Stimulated activated CD8-positive, alpha-beta memory T cell treated with anti-CD3 and anti-CD28 coated beads, Interleukin-4, amount 100 ng/mL, for 24 hours (primary cell): ENCODE measurements around the gene MORF4L2.
"Not testable (repeated sequence)": the region's sequence is repeated elsewhere in the genome, so short reads cannot be mapped to it uniquely, and the experiment has no call there.

Experiments used
- DNase-seq: peaks from one replicate; pipeline ENCODE4 v3.0.0-alpha.2; 2020; ENCODE audit warnings: low read depth

Gene MORF4L2

DNA sequence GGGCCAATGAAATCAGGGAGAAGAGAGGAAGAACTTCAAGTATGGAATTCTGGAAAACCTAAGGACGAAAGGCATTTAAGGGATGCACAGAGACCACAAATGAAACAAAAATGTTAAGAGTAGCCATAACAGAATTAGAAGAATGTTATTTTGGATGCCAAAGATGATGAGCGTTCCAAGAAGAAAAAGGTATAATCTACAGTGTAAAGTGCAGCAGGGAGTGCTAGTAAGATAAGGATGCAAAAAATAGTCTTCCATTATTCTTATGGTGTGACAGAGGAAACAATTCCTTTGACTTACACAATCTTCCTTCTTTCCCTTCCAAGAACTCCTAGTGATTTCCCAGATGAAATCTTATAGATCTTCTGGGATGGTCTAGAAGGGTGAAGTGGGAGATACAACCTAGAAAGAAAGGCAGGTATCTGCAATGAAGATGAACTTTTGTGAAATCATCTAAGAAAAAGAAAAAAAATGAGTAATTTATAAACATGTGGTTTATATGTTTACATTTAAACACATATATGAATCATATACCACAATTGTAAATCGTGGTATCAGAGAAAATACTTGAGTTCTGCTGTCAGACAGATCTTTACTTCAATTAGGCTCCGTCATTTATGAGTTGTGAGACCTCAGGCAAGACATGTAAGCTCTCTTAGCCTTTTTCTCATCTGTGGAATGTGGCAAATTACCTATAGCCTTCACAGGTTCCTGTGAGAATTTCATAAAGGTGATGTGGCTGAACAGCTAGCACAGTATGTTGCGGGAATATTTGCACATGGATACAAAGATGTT is 8.1 kb downstream of the MORF4L2 start:
- DNase-seq = no peak

DNA sequence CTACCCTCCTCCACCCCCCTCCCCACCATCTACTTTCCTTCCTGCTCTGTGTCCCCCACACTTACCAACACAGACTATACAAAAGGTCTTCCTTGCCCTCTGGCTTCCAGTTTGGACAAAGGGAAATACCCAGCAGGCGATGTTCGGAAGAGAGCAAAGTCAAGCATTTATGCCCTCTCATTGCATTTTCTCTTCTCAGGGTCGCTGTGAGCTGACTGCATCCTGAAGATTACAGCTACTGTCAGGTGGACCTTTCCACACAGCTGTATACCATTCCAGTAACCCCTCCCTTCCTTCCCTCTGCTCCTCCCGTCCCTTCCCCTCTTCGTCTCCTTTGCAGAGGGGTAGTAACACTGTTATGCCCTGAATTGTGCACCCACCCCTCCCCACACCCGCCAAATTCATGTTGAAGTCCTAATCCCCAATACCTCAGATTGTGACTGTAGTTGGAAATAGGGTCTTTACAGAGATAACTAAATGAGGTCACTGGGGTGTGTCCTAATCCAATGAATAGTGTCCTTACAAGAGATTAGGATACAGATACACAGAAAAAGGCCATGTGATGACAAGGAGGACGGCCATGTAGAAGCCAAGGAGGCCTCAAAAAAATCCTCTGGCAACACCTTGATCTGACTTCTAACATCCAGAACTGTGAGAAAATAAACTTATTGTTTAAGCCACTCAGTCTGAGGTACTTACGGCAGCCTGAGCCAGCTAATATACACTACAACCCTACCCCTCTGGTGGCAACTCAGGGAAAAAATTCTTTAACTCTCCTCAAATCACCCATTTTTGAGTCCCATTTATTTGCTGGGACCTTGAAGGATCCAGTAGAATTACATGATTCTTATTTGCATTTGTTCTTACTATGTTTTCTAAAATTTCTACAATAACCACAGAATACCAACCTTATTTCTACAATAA is 11.7 kb downstream of the MORF4L2 start:
- DNase-seq = no peak

DNA sequence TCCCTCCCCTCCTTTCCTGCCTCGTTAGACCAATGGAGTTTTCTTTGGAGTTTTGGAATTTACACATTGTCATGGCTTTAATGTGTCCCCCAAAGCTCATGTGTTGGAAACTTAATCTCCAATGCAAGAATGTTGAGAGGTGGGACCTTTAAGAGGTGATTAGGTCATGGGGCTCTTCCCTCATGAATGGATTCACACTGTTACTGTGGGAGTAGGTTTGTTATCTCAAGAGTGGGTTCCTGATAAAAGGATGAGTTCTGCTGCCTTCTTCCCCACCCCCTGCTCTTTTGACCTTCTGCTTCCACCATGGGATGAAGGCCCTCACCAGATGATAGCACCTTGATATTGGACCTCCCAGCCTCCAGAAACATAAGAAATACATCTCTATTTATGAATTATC is 16.8 kb downstream of the MORF4L2 start:
- no peak for DNase-seq

DNA sequence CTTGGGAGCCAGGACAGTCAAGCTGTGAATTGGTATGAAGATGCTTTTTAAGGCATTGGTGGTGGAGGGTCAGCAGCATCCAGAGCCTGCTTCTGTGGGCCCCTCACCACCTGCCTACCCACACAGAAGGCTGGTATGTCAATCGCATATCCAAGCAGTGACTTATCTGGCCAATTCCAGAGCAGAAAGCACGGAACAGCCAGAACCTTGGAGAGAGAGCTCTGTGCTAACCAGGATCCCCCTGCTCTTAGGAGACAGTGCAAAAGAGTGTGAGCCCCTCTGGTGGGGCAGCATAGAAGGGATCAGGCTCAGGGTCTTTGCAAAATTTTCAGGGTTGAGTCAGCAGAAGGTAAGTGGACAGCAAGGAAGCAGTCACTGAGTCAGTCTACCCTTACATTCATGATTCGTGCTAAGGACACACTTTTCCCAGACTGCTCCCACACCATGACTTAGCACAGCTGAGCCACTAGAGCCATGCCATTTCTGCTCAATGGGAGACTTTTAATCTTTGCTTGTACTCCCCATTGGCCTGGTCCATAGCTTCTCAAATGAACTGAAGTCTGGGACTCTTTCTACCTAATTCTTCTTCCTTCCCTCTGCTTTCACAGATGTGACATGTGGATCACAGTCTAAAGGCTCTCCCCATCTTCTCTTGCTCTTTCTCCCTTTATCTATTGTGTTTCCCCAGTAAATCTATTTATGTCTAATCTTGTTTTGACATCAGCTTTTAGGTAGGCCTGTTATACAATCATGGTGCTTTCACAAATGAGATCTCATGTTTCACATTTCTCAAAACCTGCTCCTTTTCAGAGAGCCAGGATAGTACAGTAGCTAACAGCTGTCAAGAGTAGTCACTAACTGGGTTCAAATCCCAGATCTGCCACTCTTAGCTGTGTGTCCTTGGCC is 20.0 kb downstream of the MORF4L2 start:
- DNase-seq = no peak

DNA sequence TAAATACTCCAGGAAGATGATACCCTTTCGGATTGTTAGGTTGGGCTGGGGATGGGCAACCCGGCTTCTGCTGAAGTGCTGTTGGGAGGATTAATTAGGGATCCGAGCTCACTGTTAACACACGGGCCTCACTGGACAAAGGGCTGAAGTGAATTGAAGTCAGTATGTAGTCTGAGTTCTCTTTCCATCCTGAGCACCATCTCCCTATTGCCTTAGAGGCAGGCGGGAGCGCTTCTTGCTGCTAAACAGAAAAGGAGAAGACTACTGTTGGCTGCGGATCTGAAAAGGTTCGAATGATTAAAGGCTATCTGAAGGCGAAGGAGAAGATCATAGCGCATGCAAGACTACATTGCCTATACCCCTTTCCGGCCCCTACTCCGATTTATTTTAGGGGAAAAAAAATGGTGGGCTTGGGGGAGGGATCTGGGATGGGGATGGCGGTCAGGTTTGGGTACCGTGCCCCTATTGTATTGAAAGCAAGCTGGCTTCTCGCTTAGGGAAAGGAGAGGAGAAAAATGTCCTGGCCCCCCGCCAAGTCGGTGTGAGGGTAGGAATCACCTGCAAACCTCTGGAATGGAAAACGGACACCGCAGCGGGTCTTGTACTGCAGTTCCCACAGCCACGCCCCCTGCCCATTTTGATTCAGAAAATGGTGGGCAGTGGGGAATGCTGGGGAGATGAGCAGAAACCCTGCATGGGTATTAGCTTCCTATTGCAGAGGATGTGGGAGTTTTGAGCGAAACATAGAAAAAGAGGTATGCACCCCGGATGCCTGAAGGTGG is 22.3 kb downstream of the MORF4L2 start:
- DNase-seq = no peak

DNA sequence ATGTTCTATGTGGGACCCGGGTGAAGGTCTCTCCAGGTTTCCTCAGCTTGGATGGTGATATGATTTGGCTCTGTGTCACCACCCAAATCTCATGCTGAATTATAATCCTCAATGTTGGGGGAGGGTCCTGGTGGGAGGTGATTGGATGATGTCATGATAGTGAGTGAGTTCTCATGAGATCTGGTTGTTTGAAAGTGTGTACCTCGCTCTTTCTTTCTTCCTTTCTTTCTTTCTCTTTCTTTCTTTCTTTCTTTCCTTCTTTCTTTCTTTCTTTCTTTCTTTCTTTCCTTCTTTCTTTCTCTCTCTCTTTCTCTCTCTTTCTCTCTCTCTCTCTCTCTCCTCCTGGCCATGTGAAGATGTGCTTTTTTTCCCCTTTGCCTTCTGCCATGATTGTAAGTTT is 27.0 kb downstream of the MORF4L2 start:
- DNase-seq = not testable (repeated sequence)

DNA sequence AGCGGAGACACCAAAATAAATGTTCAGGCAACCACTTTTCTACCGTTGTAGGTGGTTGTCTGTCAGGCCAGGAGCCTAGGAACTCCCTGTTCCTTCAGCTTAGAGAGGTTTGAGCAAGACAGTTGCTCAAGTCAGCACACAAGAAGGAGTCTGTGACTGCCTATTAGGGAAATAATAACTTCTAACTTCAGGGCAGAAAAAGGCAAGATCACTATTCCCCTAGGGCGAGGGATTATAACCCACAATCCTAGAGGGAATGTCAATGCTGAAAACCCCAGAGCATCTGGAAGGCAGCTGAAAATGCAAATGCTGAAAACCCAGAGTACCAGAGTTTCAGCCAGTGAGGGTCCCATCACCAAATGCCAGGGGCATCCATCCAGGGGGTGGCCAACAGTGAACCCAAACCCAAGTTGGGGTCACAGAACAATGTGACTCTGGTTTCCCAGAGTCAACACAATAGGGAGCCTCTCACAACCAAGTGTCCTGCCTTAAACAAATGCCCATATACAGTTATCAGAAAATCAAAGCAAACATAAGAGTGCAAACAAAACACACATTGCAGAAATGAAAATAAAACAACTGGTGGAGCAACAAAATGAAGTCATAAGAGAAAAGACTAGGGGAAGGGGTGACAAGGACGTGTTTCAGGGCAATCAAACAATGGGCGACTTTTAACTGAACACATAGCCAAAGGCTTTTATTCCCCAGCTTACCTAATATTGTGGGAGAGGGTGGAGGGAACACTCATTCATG is 27.6 kb downstream of the MORF4L2 start:
- DNase-seq = no peak

DNA sequence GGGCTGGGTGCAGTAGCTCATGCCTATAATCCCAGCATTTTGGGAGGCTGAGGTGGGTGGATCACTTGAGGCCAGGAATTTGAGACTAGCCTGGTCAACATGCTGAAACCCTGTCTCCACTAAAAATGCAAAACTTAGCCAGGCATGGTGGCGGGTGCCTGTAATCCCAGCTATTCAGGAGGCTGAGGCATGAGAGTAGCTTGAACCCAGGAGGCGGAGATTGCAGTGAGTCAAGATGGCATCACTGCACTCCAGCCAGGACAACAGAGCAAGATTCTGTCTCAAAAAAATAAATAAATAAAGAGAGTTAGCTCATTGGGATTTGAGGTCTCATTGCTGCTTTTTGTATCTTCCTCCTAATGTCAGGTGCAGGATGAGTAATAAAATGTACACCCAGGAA is 29.4 kb downstream of the MORF4L2 start:
- not testable (repeated sequence) for DNase-seq

DNA sequence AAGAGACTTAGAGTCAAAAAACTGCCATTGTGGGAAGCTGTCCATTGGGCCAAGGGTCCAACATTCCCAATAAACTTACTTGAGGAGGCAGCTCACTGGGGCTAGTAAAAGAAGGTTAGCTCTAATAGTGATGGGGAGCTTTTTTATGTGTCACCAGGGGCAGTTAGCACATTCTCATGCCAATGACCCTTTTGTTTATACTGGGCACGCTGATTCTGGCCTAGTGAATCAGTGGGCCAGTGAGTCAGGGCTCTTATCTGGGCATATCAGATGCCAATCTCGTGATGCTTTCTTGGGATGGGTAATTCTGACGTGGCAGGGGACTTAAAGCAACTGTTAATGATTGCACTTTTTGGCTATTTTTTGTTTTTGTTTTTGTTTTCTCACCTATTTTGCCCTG is 29.9 kb downstream of the MORF4L2 start:
- no peak for DNase-seq

DNA sequence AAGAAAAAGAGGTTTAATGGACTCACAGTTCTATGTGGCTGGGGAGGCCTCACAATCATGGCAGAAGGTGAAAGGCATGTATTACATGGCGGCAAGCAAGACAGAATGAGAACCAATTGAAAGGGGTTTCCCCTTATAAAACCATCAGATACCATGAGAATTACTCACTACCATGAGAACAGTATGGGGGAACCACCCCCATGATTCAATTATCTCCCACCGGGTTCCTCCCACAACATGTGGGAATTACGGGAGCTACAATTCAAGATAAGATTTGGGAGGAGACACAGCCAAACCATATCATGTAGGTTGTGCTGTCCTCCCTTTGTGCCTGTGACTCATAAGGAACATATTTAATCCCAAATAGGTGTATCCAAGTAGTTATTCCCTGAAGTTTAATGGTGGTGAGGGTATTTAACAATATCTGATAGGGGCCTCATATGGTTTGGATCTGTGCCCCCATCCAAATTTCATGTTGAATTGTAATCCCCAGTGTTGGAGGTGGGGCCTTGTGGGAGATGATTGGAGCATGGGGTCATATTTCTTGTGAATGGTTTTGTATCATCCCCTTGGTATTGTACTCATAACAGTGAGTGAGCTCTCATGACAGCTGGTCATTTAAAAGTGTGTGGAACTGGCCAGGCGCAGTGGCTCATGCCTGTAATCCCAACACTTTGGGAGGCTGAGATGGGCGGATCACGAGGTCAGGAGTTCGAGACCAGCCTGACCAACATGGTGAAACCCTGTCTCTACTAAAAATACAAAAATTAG is 31.1 kb downstream of the MORF4L2 start:
- not testable (repeated sequence) for DNase-seq

DNA sequence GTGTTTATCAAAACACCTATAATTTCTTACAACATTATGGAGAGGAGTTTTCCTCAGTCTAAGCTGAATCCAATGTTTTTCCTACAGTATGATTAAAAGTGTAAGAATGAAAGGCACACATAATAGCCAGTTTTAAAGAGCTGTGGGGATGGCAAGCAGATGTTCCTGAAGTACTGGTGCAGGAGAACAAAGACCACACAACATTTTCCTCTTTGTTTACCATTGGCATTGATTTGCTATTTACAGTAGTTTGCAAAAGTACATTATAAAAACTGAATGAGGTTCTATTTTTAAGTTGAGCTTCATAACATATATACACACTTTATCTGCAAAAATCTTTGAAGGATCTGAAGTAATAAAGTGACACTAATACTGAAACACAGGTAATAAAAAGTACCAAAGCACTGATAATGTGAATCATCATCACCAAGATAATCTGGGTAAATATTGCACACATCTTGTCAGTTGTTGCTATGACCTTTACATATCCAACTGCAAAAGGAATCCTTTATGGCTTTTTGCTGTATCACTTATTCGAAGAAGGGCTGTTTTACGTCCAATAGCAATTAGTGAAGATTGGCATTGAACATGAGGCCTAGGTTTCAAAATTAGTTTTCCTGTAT is 35.2 kb downstream of the MORF4L2 start:
- no peak for DNase-seq

DNA sequence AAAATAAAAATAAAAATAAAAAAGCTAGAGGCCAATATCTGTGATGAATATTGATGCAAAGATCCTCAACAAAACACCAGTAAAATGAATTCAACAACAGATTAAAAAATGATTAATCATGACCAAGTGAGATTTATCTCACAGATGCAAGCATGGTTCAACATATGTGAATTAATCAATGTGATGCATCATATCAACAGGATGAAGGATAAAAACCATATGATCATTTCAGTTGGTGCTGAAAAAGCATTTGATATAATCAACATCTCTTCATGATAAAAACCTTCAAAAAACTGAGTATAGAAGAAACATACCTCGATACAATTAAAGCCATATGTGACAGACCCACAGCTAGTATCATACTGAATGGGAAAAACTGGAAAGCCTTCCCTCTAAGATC is 38.9 kb downstream of the MORF4L2 start:
- DNase-seq = no peak

DNA sequence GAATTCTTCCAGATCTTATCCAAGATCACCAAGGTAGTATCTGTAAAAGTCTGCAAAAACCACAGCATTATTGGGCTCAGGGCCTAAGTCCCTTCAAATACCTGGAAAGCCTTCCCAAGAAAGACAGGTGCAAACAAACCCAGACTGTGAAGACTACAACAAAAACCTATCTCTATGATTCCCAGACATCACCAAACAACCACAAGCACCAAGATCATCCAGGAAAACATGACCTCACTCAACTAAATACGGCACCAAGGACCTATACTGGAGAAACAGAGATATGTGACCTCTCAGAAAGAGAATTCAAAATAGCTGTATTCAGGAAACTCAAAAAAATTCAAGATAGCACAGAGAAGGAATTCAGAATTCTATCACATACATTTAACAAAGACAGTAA is 42.4 kb downstream of the MORF4L2 start:
- DNase-seq = no peak

DNA sequence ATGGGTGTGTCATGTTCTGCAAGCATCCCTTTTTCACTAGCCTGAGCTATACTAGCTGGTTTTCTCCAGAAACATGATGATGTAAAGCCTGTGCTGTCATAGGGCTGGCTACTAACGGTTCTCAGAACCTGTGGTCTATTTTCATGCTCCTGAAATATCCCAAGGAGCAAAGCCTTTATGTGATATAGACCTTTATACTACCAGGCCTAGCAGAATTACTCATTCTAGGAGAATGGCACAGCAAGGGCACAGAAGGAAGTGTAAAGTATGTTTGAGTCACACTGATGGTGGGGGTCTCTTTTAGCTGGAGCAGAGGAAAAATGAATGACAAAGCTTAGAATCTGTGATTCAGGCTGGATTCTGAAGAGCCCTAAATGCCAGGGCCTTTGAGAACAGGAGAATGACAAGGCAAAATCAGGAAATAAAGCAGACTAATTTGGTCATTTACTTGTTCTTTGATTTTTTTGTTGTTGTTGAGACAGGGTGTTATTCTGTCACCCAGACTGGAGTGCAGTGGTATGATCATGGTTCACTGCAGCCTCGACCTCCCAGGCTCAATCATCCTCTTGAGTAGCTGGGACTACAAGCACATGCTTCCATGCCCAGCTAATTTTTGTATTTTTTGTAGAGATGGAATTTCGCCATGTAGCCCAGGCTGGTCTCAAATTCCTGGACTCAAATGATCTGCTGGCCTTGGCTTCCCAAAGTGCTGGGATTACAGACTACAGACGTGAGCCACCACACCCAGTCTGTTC is 45.9 kb downstream of the MORF4L2 start:
- DNase-seq = no peak

DNA sequence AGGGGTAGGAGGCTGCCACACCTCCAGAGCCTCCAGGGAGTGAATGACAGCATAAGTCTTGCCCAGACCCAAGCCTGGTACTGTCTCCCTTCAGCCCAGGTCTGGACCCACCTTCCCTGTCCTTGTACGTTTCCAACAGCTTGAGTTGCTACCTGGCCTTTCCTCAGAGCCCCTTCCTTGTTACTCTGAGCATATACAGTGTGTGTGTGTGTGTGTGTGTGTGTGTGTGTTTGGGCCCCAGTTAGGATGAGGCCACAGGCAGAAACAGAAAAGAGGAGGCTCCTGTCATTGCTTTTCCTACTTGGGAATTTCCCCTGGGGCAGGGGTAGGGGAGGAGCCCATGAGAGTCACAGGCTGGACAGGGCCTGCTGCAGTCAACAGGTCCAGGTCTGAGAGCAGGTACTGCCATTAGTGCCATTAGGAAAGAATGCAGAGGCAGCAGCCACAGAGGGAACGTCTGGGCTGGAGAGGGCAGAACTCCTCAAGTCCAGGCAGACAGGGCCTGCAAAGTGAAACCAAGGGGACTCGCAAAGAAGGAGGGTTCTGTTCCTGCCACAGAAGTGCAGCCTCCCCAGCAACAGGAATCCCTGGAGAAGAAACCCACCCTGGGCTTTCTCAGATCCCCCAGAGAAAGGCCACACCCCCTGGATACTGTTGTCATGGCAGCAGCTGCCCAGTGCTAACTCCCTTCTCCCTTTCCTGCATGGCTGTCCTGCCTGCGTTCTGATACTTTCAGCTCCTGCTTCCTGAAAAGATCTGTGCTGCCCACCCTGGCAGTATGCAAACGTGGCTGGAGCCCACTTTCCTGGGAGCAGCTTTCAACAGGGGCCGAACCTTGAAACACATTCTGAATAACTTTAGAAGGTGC is 47.8 kb downstream of the MORF4L2 start:
- DNase-seq = not testable (repeated sequence)

DNA sequence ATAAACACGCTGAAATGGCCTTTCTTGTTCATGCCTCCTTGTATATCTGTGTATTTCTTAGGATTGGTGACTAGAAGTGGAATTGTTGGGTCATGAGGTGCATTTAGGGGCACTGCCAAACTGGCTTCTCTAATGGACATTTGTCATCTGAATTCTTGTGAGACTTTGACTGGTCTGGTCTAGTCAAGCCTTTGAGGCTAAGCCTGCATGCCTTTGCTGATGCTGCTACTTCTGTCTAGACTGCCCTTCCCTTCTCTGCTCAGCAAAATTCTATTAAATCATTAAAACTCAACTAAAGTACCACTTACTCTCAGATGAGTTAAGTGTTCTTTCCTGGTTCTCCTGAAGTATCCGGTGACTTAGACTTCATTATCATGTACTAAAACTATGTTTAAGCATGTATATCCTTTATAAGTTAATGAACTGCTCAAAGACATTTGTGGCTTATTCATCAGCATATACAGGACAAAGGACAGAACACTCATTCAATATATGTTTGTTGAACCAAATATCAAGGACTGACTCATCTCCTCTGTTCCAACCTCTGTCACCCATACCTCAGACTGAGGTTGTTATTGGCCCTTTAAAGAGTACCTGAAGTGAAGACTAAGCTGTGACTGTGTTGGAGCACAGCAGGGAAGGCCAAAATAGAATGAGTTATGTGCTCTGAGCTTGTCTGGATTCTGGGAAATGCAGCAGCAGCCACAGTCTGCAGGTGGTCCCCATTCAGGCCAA is 48.7 kb downstream of the MORF4L2 start:
- no peak for DNase-seq

DNA sequence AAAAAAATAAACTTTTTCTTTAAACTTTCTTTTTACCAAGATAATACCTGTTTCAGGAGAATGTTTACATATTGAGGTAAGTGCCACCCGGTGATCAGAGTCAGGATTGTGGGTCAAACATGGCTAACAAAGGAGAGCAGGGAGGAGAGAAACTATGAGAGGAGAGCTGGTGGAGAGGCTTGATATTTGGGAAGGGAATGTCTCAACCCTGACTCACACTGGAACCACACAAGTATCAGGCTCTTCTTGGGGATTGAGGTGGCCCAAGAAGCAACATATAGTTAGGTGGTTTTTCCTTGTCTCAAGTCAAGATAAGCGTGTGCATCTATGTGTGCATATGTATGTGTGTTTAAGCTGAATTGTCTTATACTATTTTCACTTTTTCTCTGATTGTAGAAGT is 51.1 kb downstream of the MORF4L2 start:
- no peak for DNase-seq
